SJSA1 (cell line): ENCODE results near the gene PDE6C. TPM values are rescaled to one million over a fixed set of nuclear protein-coding genes. Genes with fewer than 3 reads are reported as not detected.

Experiments used
- DNase-seq, 2 experiments: peaks; one replicate each; pipeline ENCODE4 v3.0.0-alpha.2; 2015 to 2020; ENCODE audit warnings: low spot score in 2 of 2, low read depth in 1 of 2
- H3K27ac ChIP-seq: fragments of 250-450 bp; sonication (Bioruptor Pico); 2 replicates; pipeline ENCODE4 v1.5.1; 2020; ENCODE audit warnings: mild to moderate bottlenecking, moderate library complexity
- H3K27me3 ChIP-seq: fragments of 250-450 bp; sonication (Bioruptor Pico); replicated peaks from 2 replicates; pipeline ENCODE4 v1.5.1; 2020; ENCODE audit warnings: mild to moderate bottlenecking, moderate library complexity
- H3K36me3 ChIP-seq: fragments of 250-450 bp; sonication (Bioruptor Pico); 2 replicates; pipeline ENCODE4 v1.5.1; 2020; ENCODE audit warnings: mild to moderate bottlenecking
- H3K4me1 ChIP-seq: fragments of 250-450 bp; sonication (Bioruptor Pico); replicated peaks from 2 replicates; pipeline ENCODE4 v1.6.1; 2021; ENCODE audit warnings: mild to moderate bottlenecking
- H3K4me3 ChIP-seq: fragments of 250-450 bp; sonication (Bioruptor Pico); 2 replicates; pipeline ENCODE4 v1.5.1; 2020; ENCODE audit warnings: mild to moderate bottlenecking
- H3K9me3 ChIP-seq: fragments of 250-450 bp; sonication (Bioruptor Pico); replicated peaks from 2 replicates; pipeline ENCODE4 v1.5.1; 2020; ENCODE audit warnings: mild to moderate bottlenecking
- total RNA-seq: library from RNA; depleted of rRNA; stranded (reverse); fragments of >200 nt; shearing (Covaris generic); gene quantifications from 2 replicates; pipeline ENCODE4 v1.2.3, GENCODE V29; 2014

The PDE6C gene
- total RNA-seq, 1 experiment from 2014 or later, result not detected

- Histone ChIP-seq H3K27ac (no peak overlapping the region), H3K4me3 (no peak overlapping the region), H3K4me1 (peaks cover 53% of the 10 kb centered on the region), H3K9me3 (no peaks in the 10 kb centered on the region), H3K36me3 (peaks cover 3% of the 10 kb centered on the region; the same call in 1 of the 2 replicates), H3K27me3 (no peaks in the 10 kb centered on the region)
- DNase-seq, result no peak
These were observed 14.2 kb upstream of the PDE6C start for GRCh38 chr10:93598157-93598556.

- Histone ChIP-seq H3K27me3 (no peaks in the 10 kb centered on the region), H3K27ac (no peak overlapping the region), H3K4me1 (peaks cover 52% of the 10 kb centered on the region), H3K9me3 (no peaks in the 10 kb centered on the region), H3K4me3 (no peak overlapping the region), H3K36me3 (peaks cover 3% of the 10 kb centered on the region; the same call in 1 of the 2 replicates)
- DNase-seq, result no peak
These were observed 13.0 kb upstream of the PDE6C start for GRCh38 chr10:93599335-93599734.

GRCh38 chr10:93599778-93600177, 12.6 kb upstream of the PDE6C start:
- Histone ChIP-seq H3K36me3 (peaks cover 3% of the 10 kb centered on the region; the same call in 1 of the 2 replicates), H3K9me3 (no peaks in the 10 kb centered on the region), H3K27me3 (no peaks in the 10 kb centered on the region), H3K4me1 (peaks cover 47% of the 10 kb centered on the region), H3K4me3 (no peak overlapping the region), H3K27ac (no peak overlapping the region)
- no peak for DNase-seq

GRCh38 chr10:93600446-93601145, 11.7 kb upstream of the PDE6C start:
- peaks cover 39% of the 10 kb centered on the region for H3K4me1 ChIP-seq
- H3K36me3 ChIP-seq, result no peaks in the 10 kb centered on the region; the same call in 1 of the 2 replicates
- no peak for DNase-seq
- H3K27ac ChIP-seq, result no peak overlapping the region
- peak overlapping the region; percentile 43 for H3K4me3 ChIP-seq
- no peaks in the 10 kb centered on the region for H3K9me3 ChIP-seq
- no peaks in the 10 kb centered on the region for H3K27me3 ChIP-seq

GRCh38 chr10:93601146-93601773, 11.1 kb upstream of the PDE6C start, which contains the start of gene RBP4:
RBP4 (minus strand) TSS chr10:93601235; CDS start chr10:93601028, 207 bp downstream.
- Histone ChIP-seq H3K27ac (peak within 1 kb of the TSS; percentile 27), H3K4me3 (peak within 1 kb of the TSS; percentile 43)
- DNase-seq, result peak; percentile 50 to 61

GRCh38 chr10:93601774-93602162, 10.6 kb upstream of the PDE6C start:
- Histone ChIP-seq H3K27me3 (no peaks in the 10 kb centered on the region), H3K36me3 (no peaks in the 10 kb centered on the region; the same call in 1 of the 2 replicates), H3K9me3 (no peaks in the 10 kb centered on the region), H3K4me3 (peak overlapping the region; percentile 43), H3K27ac (peak overlapping the region; percentile 27), H3K4me1 (peaks cover 27% of the 10 kb centered on the region)
- DNase-seq, result peak in 1 of 2 experiments; percentile 14

More at GRCh38 chr10:93601146-93601773, 11.1 kb upstream of the PDE6C start, which contains the start of gene RBP4:
- Histone ChIP-seq H3K36me3 (no peaks in the 10 kb centered on the region; the same call in 1 of the 2 replicates), H3K27me3 (no peaks in the 10 kb centered on the region), H3K9me3 (no peaks in the 10 kb centered on the region), H3K4me1 (peaks cover 33% of the 10 kb centered on the region)

- no peaks in the 10 kb centered on the region for H3K27me3 ChIP-seq
- H3K4me1 ChIP-seq, result peaks cover 18% of the 10 kb centered on the region
- no peak overlapping the region for H3K4me3 ChIP-seq
- H3K27ac ChIP-seq, result no peak overlapping the region
- no peaks in the 10 kb centered on the region for H3K36me3 ChIP-seq
- no peak for DNase-seq
- no peaks in the 10 kb centered on the region for H3K9me3 ChIP-seq
These were observed 9.3 kb upstream of the PDE6C start for GRCh38 chr10:93603023-93603422.

- no peak overlapping the region for H3K27ac ChIP-seq
- no peak for DNase-seq
- peaks cover 14% of the 10 kb centered on the region for H3K4me1 ChIP-seq
- H3K4me3 ChIP-seq, result no peak overlapping the region
- H3K36me3 ChIP-seq, result no peaks in the 10 kb centered on the region
- no peaks in the 10 kb centered on the region for H3K27me3 ChIP-seq
- no peaks in the 10 kb centered on the region; the same call in 1 of the 2 replicates for H3K9me3 ChIP-seq
These were observed 8.2 kb upstream of the PDE6C start for GRCh38 chr10:93604146-93604545.

- H3K4me3 ChIP-seq, result no peak overlapping the region
- H3K36me3 ChIP-seq, result no peaks in the 10 kb centered on the region
- no peak overlapping the region for H3K27ac ChIP-seq
- no peaks in the 10 kb centered on the region for H3K4me1 ChIP-seq
- no peaks in the 10 kb centered on the region; the same call in 1 of the 2 replicates for H3K27me3 ChIP-seq
- H3K9me3 ChIP-seq, result no peaks in the 10 kb centered on the region; the same call in 1 of the 2 replicates
- DNase-seq, result no peak
These were observed 3.9 kb upstream of the PDE6C start for GRCh38 chr10:93608421-93608820.

- H3K4me1 ChIP-seq, result no peaks in the 10 kb centered on the region
- H3K27ac ChIP-seq, result no peak overlapping the region
- H3K9me3 ChIP-seq, result no peaks in the 10 kb centered on the region; the same call in 1 of the 2 replicates
- DNase-seq, result no peak
- no peak overlapping the region for H3K4me3 ChIP-seq
- H3K36me3 ChIP-seq, result no peaks in the 10 kb centered on the region
- H3K27me3 ChIP-seq, result no peaks in the 10 kb centered on the region; the same call in 1 of the 2 replicates
These were observed 789 bp downstream of the PDE6C start for GRCh38 chr10:93613126-93613525.

- Histone ChIP-seq H3K27ac (no peak overlapping the region), H3K27me3 (no peaks in the 10 kb centered on the region; the same call in 1 of the 2 replicates), H3K9me3 (no peaks in the 10 kb centered on the region), H3K4me3 (no peak overlapping the region), H3K4me1 (no peaks in the 10 kb centered on the region), H3K36me3 (no peaks in the 10 kb centered on the region)
- DNase-seq, result no peak
These were observed 1.9 kb downstream of the PDE6C start for GRCh38 chr10:93614101-93614825.

GRCh38 chr10:93615576-93616235, 3.4 kb downstream of the PDE6C start:
- Histone ChIP-seq H3K4me3 (no peak overlapping the region), H3K27me3 (no peaks in the 10 kb centered on the region; the same call in none of the 2 replicates), H3K4me1 (no peaks in the 10 kb centered on the region), H3K27ac (no peak overlapping the region), H3K9me3 (no peaks in the 10 kb centered on the region), H3K36me3 (no peaks in the 10 kb centered on the region)
- no peak for DNase-seq

GRCh38 chr10:93620925-93621324, 8.6 kb downstream of the PDE6C start:
- no peak for DNase-seq
- Histone ChIP-seq H3K4me1 (no peaks in the 10 kb centered on the region), H3K4me3 (no peak overlapping the region), H3K9me3 (no peaks in the 10 kb centered on the region), H3K36me3 (no peaks in the 10 kb centered on the region), H3K27ac (no peak overlapping the region), H3K27me3 (peaks cover 4% of the 10 kb centered on the region; the same call in 1 of the 2 replicates)
